ENCODE results near the gene USH2A.

GRCh38 chr1:216076751-216077150 lies 346.5 kb downstream of the USH2A start:
- TF ChIP-seq CTCF (conservative IDR thresholded peaks at IDR 0.05; ENCODE audit: low read depth, low read length), result no peak
- no peak for TF ChIP-seq EZH2 (IDR thresholded peaks at IDR 0.05; ENCODE audit: borderline replicate concordance, low read depth, low read length, poor library complexity, severe bottlenecking)

Measured in A673 (cell line).